ENCODE measurements around the gene MAK. TPM values are rescaled to one million over a fixed set of nuclear protein-coding genes. Genes with fewer than 3 reads are reported as not detected.

The MAK gene
- total RNA-seq, 1 experiment from 2014 or later, result 0.07 TPM

GRCh38 chr6:10722820-10723566 lies 115.3 kb downstream of the MAK start, which contains the start of gene TMEM14C (continued):
- TF ChIP-seq, protein P1, sequence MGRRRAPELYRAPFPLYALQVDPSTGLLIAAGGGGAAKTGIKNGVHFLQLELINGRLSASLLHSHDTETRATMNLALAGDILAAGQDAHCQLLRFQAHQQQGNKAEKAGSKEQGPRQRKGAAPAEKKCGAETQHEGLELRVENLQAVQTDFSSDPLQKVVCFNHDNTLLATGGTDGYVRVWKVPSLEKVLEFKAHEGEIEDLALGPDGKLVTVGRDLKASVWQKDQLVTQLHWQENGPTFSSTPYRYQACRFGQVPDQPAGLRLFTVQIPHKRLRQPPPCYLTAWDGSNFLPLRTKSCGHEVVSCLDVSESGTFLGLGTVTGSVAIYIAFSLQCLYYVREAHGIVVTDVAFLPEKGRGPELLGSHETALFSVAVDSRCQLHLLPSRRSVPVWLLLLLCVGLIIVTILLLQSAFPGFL (CRISPR knock-in tag; IDR thresholded peaks at IDR 0.05; ENCODE audit: borderline replicate concordance), result 0 out of 2 replicates have a peak, but pooled peaks have one; percentile 54
- TF ChIP-seq IRF2 (CRISPR knock-in tag; IDR thresholded peaks at IDR 0.05; ENCODE audit: borderline replicate concordance, low read depth), result no peak
- TF ChIP-seq JAZF1 (CRISPR knock-in tag; IDR thresholded peaks at IDR 0.05), result no peak
- no peak for TF ChIP-seq NR1H2 (CRISPR knock-in tag; IDR thresholded peaks at IDR 0.05)
- peak; percentile 92 for TF ChIP-seq ETV6 (CRISPR knock-in tag; IDR thresholded peaks at IDR 0.05)
- TF ChIP-seq MXD4 (CRISPR knock-in tag; IDR thresholded peaks at IDR 0.05; ENCODE audit: borderline replicate concordance), result no peak
- TF ChIP-seq, protein P2, sequence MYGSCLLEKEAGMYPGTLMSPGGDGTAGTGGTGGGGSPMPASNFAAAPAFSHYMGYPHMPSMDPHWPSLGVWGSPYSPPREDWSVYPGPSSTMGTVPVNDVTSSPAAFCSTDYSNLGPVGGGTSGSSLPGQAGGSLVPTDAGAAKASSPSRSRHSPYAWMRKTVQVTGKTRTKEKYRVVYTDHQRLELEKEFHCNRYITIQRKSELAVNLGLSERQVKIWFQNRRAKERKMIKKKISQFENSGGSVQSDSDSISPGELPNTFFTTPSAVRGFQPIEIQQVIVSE (CRISPR knock-in tag; IDR thresholded peaks at IDR 0.05; ENCODE audit: borderline replicate concordance), result no peak
- TF ChIP-seq, protein P3, sequence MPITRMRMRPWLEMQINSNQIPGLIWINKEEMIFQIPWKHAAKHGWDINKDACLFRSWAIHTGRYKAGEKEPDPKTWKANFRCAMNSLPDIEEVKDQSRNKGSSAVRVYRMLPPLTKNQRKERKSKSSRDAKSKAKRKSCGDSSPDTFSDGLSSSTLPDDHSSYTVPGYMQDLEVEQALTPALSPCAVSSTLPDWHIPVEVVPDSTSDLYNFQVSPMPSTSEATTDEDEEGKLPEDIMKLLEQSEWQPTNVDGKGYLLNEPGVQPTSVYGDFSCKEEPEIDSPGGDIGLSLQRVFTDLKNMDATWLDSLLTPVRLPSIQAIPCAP (CRISPR knock-in tag; IDR thresholded peaks at IDR 0.05), result no peak
- TF ChIP-seq ATF2 (CRISPR knock-in tag; IDR thresholded peaks at IDR 0.05; ENCODE audit: borderline replicate concordance, low read depth), result no peak
- peak; percentile 64; the same call in 1 of the 2 replicates for TF ChIP-seq NFE2L1 (CRISPR knock-in tag; IDR thresholded peaks at IDR 0.05)
- TF ChIP-seq GABPB1 (CRISPR knock-in tag; IDR thresholded peaks at IDR 0.05), result peak; percentile 80
- no peak for TF ChIP-seq JUN (CRISPR knock-in tag; IDR thresholded peaks at IDR 0.05)
- peak; percentile 72; the same call in 1 of the 2 replicates for TF ChIP-seq FOXP4 (CRISPR knock-in tag; IDR thresholded peaks at IDR 0.05)
- peak; percentile 52; the same call in 1 of the 2 replicates for TF ChIP-seq TEAD1 (CRISPR knock-in tag; IDR thresholded peaks at IDR 0.05)
- TF ChIP-seq CREM (CRISPR knock-in tag; IDR thresholded peaks at IDR 0.05), result peak; percentile 83; the same call in 1 of the 2 replicates
- peak; percentile 79 for TF ChIP-seq KAT7 (CRISPR knock-in tag; IDR thresholded peaks at IDR 0.05; ENCODE audit: borderline replicate concordance)

DNA sequence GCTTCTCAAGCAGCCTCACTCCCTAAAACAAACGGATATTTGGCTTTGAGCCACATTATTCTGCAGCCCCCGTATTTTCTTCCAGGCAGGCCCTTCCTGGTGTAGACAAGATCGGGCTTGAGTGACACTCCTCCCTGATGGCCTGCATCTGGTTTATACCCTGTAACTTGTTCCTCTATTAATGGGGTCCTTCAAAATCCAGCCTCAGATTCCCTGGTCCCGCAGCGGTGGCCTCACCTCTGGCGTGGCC lies 115.8 kb downstream of the MAK start:
- Mint-ChIP-seq H3K4me1 (peaks cover 28% of the 10 kb centered on the region), H3K36me3 (peaks cover 35% of the 10 kb centered on the region), H3K4me3 (peak overlapping the region; percentile 97), H3K27me3 (ENCODE audit: low read depth) (no peaks in the 10 kb centered on the region), H3K27ac (peak overlapping the region; percentile 99), H3K9me3 (peaks cover 28% of the 10 kb centered on the region)
- DNase-seq (ENCODE audit: low spot score) (no peak), ATAC-seq (no peak)
- POLR2A ChIA-PET, result interaction anchor here (0.5 to 4.5 kb wide), 7 partner anchors 13 to 289 kb away, joined by 3 to 43 read pairs (median 3); partner anchors contain the start of genes C6orf52, PAK1IP1 and TMEM14B
- CTCF ChIA-PET, result interaction anchor here (1.2 to 2.7 kb wide), 4 partner anchors 25 to 257 kb away, joined by 6 to 11 read pairs (median 7); partner anchors contain the start of gene TMEM14B
- TF ChIP-seq, protein P4, sequence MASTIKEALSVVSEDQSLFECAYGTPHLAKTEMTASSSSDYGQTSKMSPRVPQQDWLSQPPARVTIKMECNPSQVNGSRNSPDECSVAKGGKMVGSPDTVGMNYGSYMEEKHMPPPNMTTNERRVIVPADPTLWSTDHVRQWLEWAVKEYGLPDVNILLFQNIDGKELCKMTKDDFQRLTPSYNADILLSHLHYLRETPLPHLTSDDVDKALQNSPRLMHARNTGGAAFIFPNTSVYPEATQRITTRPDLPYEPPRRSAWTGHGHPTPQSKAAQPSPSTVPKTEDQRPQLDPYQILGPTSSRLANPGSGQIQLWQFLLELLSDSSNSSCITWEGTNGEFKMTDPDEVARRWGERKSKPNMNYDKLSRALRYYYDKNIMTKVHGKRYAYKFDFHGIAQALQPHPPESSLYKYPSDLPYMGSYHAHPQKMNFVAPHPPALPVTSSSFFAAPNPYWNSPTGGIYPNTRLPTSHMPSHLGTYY (CRISPR knock-in tag; IDR thresholded peaks at IDR 0.05), result no peak
- TF ChIP-seq ATF1 (CRISPR knock-in tag; IDR thresholded peaks at IDR 0.05) (no peak), ATF2 (CRISPR knock-in tag; IDR thresholded peaks at IDR 0.05; ENCODE audit: borderline replicate concordance, low read depth) (no peak), HMGA2 (CRISPR knock-in tag; IDR thresholded peaks at IDR 0.05) (no peak), AFF4 (CRISPR knock-in tag; IDR thresholded peaks at IDR 0.05; ENCODE audit: borderline replicate concordance) (no peak), ZNF317 (CRISPR knock-in tag; IDR thresholded peaks at IDR 0.05; ENCODE audit: borderline replicate concordance, low read depth) (no peak), FOXP1 (CRISPR knock-in tag; IDR thresholded peaks at IDR 0.05; ENCODE audit: borderline replicate concordance) (no peak), TEAD1 (CRISPR knock-in tag; IDR thresholded peaks at IDR 0.05) (no peak)

Measured in WTC11 (cell line).